Vagina (tissue), 2 donors: Measurements from ENCODE around the gene AJAP1. TPM values are rescaled to one million over a fixed set of nuclear protein-coding genes. Genes with fewer than 3 reads are reported as not detected.

Experiments used
- DNase-seq, 2 donors: peaks; one replicate each; pipeline ENCODE4 v3.0.0-alpha.2; 2017; ENCODE audit errors: extremely low spot score in 2 of 2
- H3K27ac ChIP-seq: fragments of 200-600 bp; sonication (generic); one replicate; pipeline ENCODE4 v1.5.1; 2019
- H3K27me3 ChIP-seq: fragments of 200-600 bp; sonication (generic); one replicate; pipeline ENCODE4 v1.5.1; 2019
- H3K36me3 ChIP-seq, 2 donors: fragments of 200-600 bp; sonication (generic); one replicate each; pipeline ENCODE4 v1.5.1; 2017 to 2019
- H3K4me1 ChIP-seq: fragments of 200-600 bp; sonication (generic); one replicate; pipeline ENCODE4 v1.5.1; 2019
- H3K4me3 ChIP-seq, 2 donors: fragments of 200-600 bp; sonication (generic); 1 replicate in 1 of 2; 2 replicates in 1 of 2; pipeline ENCODE4 v1.5.1; 2016 to 2019
- H3K9me3 ChIP-seq: fragments of 200-600 bp; sonication (generic); one replicate; pipeline ENCODE4 v1.5.1; 2019
- POLR2A ChIP-seq, 2 donors: fragments of 450-650 bp; IDR thresholded peaks; one replicate each; pipeline ENCODE4 v1.6.1; 2017; ENCODE audit warnings: antibody characterized with exemption in 2 of 2, mild to moderate bottlenecking in 2 of 2, moderate library complexity in 2 of 2
- POLR2AphosphoS5 ChIP-seq, 2 donors: sonication (generic); formaldehyde crosslinking; IDR thresholded peaks; one replicate each; pipeline ENCODE4 v1.9.0; 2017; ENCODE audit warnings: antibody characterized with exemption in 2 of 2, mild to moderate bottlenecking in 2 of 2, low read depth in 1 of 2; ENCODE audit not compliant: insufficient read depth in 1 of 2
- intact Hi-C: fragments of 100-400 bp; cut with DNase I; formaldehyde crosslinking; loops from one replicate; pipeline ENCODE4 v1.15.1; 2023
- total RNA-seq: library from RNA; depleted of rRNA; stranded (reverse); fragments of >200 nt; gene quantifications from one replicate; pipeline ENCODE4 v1.2.3, GENCODE V29; 2016
- TF ChIP-seq, protein P1 (sequence below), 3 experiments: fragments of 450-650 bp in 2 of 3; fragments of 200-600 bp in 1 of 3; sonication (generic) in 1 of 3; IDR thresholded peaks; one replicate each; pipeline ENCODE4 v1.5.1; 2017 to 2019; ENCODE audit warnings: antibody characterized with exemption in 3 of 3, mild to moderate bottlenecking in 2 of 3, moderate library complexity in 2 of 3

Gene AJAP1
- total RNA-seq, 1 donor from 2014 or later: 1.7 TPM

DNA sequence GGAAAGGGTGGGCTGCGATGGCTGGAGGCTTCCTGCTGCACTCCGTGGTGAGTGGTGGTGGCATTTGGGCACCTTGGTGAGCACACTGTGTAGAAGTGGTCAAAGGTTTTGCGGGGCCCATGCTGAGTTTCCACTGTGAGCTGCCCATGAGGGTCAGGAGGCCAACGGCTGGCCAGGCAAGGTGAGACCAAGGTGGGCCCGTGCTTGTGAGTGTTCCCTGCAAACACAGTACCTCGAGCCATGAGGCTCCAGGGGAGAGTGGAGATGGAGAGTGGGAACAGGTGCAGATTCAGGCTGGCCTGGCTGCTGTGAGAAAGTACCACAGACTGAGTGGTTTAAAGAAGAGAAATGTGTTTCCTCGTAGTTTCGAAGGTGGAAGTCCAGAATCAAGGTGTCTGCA is 40.8 kb downstream of the AJAP1 start:
- Histone ChIP-seq H3K9me3 (no peaks in the 10 kb centered on the region), H3K36me3 (no peaks in the 10 kb centered on the region), H3K4me3 (no peak overlapping the region), H3K27me3 (no peaks in the 10 kb centered on the region), H3K27ac (no peak overlapping the region), H3K4me1 (no peaks in the 10 kb centered on the region)
- DNase-seq: no peak
- TF ChIP-seq POLR2AphosphoS5 (IDR thresholded peaks at IDR 0.05; ENCODE audit: insufficient read depth in 1 of 2, low read depth in 1 of 2) (no peak), POLR2A (IDR thresholded peaks at IDR 0.05) (no peak)
- TF ChIP-seq, protein P1, sequence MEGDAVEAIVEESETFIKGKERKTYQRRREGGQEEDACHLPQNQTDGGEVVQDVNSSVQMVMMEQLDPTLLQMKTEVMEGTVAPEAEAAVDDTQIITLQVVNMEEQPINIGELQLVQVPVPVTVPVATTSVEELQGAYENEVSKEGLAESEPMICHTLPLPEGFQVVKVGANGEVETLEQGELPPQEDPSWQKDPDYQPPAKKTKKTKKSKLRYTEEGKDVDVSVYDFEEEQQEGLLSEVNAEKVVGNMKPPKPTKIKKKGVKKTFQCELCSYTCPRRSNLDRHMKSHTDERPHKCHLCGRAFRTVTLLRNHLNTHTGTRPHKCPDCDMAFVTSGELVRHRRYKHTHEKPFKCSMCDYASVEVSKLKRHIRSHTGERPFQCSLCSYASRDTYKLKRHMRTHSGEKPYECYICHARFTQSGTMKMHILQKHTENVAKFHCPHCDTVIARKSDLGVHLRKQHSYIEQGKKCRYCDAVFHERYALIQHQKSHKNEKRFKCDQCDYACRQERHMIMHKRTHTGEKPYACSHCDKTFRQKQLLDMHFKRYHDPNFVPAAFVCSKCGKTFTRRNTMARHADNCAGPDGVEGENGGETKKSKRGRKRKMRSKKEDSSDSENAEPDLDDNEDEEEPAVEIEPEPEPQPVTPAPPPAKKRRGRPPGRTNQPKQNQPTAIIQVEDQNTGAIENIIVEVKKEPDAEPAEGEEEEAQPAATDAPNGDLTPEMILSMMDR (IDR thresholded peaks at IDR 0.05): no peak
- intact Hi-C loops: no loop called here

GRCh38 chr1:4696161-4696745 is 41.8 kb downstream of the AJAP1 start:
- Histone ChIP-seq H3K4me1 (no peaks in the 10 kb centered on the region), H3K36me3 (no peaks in the 10 kb centered on the region), H3K27me3 (no peaks in the 10 kb centered on the region), H3K9me3 (no peaks in the 10 kb centered on the region), H3K27ac (no peak overlapping the region), H3K4me3 (no peak overlapping the region)
- intact Hi-C loops: no loop called here
- DNase-seq: no peak
- TF ChIP-seq, protein P1 (IDR thresholded peaks at IDR 0.05): no peak
- TF ChIP-seq POLR2AphosphoS5 (IDR thresholded peaks at IDR 0.05; ENCODE audit: insufficient read depth in 1 of 2, low read depth in 1 of 2) (no peak), POLR2A (IDR thresholded peaks at IDR 0.05) (no peak)

- no peaks in the 10 kb centered on the region for H3K9me3 ChIP-seq
- no peak overlapping the region for H3K4me3 ChIP-seq
- no peaks in the 10 kb centered on the region for H3K27me3 ChIP-seq
- no peak for DNase-seq
- no peak overlapping the region for H3K27ac ChIP-seq
- no peaks in the 10 kb centered on the region for H3K36me3 ChIP-seq
- TF ChIP-seq POLR2AphosphoS5 (IDR thresholded peaks at IDR 0.05; ENCODE audit: insufficient read depth in 1 of 2, low read depth in 1 of 2) (no peak), POLR2A (IDR thresholded peaks at IDR 0.05) (no peak)
- TF ChIP-seq, protein P1 (IDR thresholded peaks at IDR 0.05): no peak
- intact Hi-C loops: no loop called here
- H3K4me1 ChIP-seq: no peaks in the 10 kb centered on the region
These were observed 42.3 kb downstream of the AJAP1 start for GRCh38 chr1:4696753-4697152.

GRCh38 chr1:4697801-4698200 is 43.4 kb downstream of the AJAP1 start:
- no peaks in the 10 kb centered on the region for H3K4me1 ChIP-seq
- intact Hi-C loops: no loop called here
- H3K4me3 ChIP-seq: no peak overlapping the region
- H3K27me3 ChIP-seq: no peaks in the 10 kb centered on the region
- no peak overlapping the region for H3K27ac ChIP-seq
- H3K36me3 ChIP-seq: no peaks in the 10 kb centered on the region
- DNase-seq: no peak
- H3K9me3 ChIP-seq: no peaks in the 10 kb centered on the region
- TF ChIP-seq, protein P1 (IDR thresholded peaks at IDR 0.05): no peak
- TF ChIP-seq POLR2A (IDR thresholded peaks at IDR 0.05): no peak
- no peak for TF ChIP-seq POLR2AphosphoS5 (IDR thresholded peaks at IDR 0.05; ENCODE audit: insufficient read depth in 1 of 2, low read depth in 1 of 2)

DNA sequence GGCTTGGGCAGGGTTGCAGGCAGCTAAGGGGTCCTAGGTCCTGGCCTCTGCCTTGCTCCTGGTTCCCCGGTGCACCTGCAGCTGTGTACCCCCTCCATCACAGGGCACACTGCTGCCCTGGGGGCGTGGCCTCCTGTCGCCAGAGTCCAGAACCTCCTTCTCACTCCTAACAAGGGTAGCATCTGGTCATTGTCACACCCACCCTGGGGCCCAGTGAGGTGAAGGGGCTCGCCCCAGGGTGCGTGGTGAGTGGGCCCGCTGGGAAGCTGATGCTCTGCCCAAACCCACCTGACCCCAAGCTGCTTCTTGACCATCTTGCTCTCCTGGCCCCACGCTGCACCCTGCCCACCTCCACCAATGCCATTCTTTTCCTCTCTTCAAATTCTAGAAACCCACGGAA is 44.5 kb downstream of the AJAP1 start:
- TF ChIP-seq POLR2AphosphoS5 (IDR thresholded peaks at IDR 0.05; ENCODE audit: insufficient read depth in 1 of 2, low read depth in 1 of 2) (no peak), POLR2A (IDR thresholded peaks at IDR 0.05) (no peak)
- TF ChIP-seq, protein P1 (IDR thresholded peaks at IDR 0.05): no peak
- H3K4me1 ChIP-seq: no peaks in the 10 kb centered on the region
- H3K9me3 ChIP-seq: no peaks in the 10 kb centered on the region
- DNase-seq: no peak
- no peak overlapping the region for H3K27ac ChIP-seq
- no peak overlapping the region for H3K4me3 ChIP-seq
- H3K27me3 ChIP-seq: no peaks in the 10 kb centered on the region
- intact Hi-C loops: no loop called here
- H3K36me3 ChIP-seq: no peaks in the 10 kb centered on the region
